GM13976 (cell line): ENCODE measurements around the gene DNAAF5.

ENCODE experiments used
- DNase-seq: peaks from one replicate; pipeline ENCODE4 v3.0.0; 2012; ENCODE audit warnings: low spot score
- in situ Hi-C: fragments of 300-500 bp; cut with MboI; formaldehyde crosslinking; loops from one replicate; pipeline ENCODE4 v1.12.0; 2022; ENCODE audit warnings: low sequenced_read_pairs, mixed read lengths, inconsistent platforms; ENCODE audit not compliant: unreplicated experiment
- TF ChIP-seq, protein P1 (sequence below): IDR thresholded peaks from 2 replicates; pipeline ENCODE4 v1.5.1; 2012; ENCODE audit warnings: borderline replicate concordance, mild to moderate bottlenecking; ENCODE audit not compliant: insufficient read depth; ENCODE audit errors: extremely low read depth, missing control alignments, control extremely low read depth

DNAAF5 gene

DNA sequence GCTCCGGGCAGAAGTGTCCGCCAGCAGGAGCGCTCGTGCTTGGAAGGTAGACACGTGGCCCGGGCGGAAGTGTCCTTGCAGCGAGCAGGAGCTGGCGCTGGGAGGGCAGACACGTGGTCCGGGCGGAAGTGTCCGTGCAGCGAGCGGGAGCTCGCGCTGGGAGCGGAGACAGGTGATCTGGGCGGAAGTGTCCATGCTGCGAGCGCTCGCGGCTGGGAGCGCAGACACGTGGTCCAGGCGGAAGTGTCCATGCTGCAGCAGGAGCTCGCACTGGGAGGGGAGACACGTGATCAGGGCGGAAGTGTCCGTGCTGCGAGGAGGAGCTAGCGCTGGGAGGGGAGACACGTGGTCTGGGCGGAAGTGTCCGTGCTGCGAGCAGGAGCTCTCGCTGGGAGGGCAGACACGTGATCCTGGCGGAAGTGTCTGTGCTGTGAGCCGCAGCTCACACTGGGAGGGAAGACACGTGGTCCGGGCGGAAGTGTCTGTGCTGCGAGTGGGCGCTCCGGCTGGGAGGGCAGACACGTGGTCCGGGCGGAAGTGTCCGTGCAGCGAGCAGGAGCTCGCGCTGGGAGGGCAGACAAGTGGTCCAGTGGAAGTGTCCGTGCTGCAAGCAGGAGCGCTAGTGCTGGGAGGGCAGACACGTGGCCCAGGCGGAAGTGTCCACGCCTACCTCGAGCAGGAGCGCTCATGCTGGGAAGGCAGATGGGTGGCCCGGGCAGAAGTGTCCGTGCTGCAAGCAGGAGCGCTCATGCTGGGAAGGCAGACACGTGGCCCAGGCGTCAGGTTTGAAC lies 41.6 kb downstream of the DNAAF5 start:
- TF ChIP-seq, protein P1, sequence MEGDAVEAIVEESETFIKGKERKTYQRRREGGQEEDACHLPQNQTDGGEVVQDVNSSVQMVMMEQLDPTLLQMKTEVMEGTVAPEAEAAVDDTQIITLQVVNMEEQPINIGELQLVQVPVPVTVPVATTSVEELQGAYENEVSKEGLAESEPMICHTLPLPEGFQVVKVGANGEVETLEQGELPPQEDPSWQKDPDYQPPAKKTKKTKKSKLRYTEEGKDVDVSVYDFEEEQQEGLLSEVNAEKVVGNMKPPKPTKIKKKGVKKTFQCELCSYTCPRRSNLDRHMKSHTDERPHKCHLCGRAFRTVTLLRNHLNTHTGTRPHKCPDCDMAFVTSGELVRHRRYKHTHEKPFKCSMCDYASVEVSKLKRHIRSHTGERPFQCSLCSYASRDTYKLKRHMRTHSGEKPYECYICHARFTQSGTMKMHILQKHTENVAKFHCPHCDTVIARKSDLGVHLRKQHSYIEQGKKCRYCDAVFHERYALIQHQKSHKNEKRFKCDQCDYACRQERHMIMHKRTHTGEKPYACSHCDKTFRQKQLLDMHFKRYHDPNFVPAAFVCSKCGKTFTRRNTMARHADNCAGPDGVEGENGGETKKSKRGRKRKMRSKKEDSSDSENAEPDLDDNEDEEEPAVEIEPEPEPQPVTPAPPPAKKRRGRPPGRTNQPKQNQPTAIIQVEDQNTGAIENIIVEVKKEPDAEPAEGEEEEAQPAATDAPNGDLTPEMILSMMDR = no peak
- no peak for DNase-seq
- in situ Hi-C loops = no loop called here

DNA sequence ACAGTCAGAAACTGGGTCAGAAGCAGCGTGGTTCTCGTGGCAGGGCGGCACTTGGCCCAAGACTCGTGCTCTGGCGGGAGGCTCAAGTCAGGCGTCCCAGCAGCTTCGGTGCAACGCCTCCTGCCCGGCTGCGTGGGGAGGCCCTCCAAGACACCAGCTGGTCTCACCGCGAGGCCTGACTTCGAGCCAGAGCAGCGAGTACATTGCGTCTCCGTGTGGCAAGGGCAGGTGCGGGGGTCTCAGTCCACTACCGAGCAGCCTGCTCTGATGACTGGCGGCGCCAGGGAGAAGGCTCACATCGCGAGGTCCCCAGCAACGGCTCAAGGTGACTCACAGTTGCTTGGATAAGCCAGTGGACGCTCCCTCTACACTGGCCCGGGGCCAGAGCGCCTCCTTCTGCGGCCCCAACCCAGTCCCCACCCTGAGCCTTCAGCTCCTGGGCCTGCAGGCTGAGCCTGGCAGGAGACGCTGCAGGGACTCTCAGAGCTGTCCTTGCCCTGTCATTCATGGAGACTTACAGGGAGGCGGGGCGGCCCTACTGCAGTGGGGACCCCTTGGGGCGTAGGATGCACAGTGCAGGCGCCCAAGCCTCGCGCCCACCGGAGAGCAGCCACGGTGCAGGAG lies 42.5 kb downstream of the DNAAF5 start:
- TF ChIP-seq, protein P1 = no peak
- in situ Hi-C loops = no loop called here
- DNase-seq = no peak

DNA sequence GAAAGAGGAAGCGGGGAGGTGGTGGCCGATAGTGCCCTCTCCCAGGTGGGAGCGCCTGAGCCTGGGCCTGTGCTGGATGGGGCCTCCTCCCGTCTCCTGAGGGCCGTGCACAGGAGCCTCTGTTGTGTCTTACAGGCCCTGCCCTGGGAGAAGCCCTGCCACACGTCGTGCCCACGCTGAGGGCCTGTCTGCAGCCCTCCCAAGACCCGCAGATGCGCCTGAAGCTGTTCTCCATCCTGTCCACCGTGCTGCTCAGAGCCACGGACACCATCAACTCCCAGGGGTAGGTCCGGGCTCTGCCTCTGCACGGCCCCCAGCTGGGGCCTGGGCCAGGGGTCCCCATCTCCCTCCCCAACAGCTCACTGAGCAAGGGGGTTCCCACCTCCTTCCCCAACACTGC lies 43.8 kb downstream of the DNAAF5 start:
- in situ Hi-C loops = no loop called here
- TF ChIP-seq, protein P1 = no peak
- DNase-seq = no peak

DNA sequence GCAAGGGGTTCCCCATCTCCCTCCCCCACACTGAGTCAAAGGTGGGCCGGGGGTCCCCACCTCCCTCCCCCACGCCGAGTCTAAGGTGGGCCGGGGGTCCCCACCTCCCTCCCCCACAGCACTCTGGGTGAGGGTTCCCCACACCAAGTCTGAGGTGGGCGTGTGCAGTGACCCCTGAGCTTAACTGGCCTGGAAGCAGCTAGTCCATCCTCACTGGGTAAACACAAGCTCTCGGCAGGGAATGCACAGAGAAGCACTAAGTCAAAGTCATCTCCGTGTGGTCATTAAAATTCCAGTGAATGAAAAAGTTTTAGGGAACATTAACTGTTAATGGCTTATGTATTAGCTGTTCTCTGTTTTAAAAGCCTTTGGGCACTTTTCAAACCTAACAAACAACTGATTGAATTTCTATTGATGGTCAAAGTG lies 44.3 kb downstream of the DNAAF5 start:
- no peak for DNase-seq
- TF ChIP-seq, protein P1 = no peak
- in situ Hi-C loops = no loop called here

DNA sequence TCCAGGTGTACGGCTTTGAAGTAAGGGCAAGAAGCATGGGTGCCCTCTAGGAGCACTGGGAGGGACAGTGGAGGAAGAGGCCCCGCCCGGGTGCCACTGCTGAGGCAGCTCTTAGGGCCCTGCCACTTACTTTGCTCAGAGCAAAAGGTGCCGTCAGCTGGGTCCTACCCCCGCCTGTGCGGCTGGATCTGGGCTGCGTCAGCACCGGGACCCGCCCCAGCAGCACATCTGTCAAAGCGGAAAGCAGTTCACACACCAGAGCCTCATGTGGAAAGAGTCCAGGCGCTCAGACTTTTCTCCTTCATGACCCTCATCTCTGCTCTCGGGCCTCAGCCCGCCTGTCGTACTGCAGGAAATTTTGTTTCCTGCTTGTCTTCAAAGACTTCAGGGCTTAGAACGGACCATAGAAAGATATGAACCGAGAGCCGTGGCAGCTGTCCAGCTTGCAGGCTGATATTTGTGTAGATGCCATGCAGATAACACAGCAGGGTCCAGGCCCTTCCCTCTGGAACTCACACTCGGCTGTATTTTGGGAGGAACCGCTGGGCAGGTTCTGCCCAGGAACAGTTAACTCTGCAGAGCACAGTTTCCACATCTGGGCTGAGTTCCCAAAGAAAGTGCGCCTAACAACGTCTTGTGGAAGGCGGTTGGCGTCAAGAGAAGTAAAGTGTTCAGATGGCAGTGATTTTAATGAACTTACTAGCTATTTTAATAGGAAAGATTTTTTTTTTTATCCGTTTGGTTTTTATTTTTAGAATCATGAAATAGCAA lies 44.9 kb downstream of the DNAAF5 start:
- TF ChIP-seq, protein P1 = no peak
- in situ Hi-C loops = no loop called here
- DNase-seq = no peak

DNA sequence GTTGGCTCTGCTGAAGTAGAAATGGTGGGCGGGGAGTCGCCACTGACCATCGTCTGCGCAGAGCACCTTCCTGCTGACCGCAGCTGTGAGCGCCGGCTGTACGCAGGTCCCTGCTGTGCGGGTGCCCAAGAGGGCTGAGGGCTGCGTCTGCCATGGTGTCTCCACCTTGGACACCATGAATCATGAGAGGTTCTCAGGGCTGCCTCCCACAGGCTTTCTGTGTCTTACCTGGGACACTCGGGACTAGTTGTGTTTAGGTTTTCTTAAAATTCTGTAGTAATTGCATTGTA lies 45.5 kb downstream of the DNAAF5 start:
- TF ChIP-seq, protein P1 = no peak
- DNase-seq = no peak
- in situ Hi-C loops = no loop called here
